Endothelial cell of umbilical vein (primary cell): ENCODE data around the gene ATP10A.

Experiments used
- CTCF ChIP-seq, 2 donors: IDR thresholded peaks; 1 replicate in 1 of 2; 2 replicates in 1 of 2; pipeline ENCODE4 v1.5.1; 2011; ENCODE audit warnings: low read length in 2 of 2, mild to moderate bottlenecking in 2 of 2, moderate library complexity in 2 of 2, control low read depth in 1 of 2, inconsistent platforms in 1 of 2, low read depth in 1 of 2; ENCODE audit not compliant: insufficient read depth in 1 of 2; ENCODE audit errors: extremely low read depth in 1 of 2
- EZH2 ChIP-seq: IDR thresholded peaks from 2 replicates; pipeline ENCODE4 v1.6.1; 2012; ENCODE audit warnings: borderline replicate concordance, low read depth, mild to moderate bottlenecking, moderate library complexity, low read length, inconsistent platforms; ENCODE audit not compliant: severe bottlenecking
- JUN ChIP-seq: IDR thresholded peaks from 2 replicates; pipeline ENCODE4 v1.6.1; 2011; ENCODE audit warnings: borderline replicate concordance, low read depth; ENCODE audit not compliant: insufficient read length, insufficient read depth
- MAX ChIP-seq: IDR thresholded peaks from 2 replicates; pipeline ENCODE4 v1.6.1; 2011; ENCODE audit not compliant: insufficient read depth, insufficient read length
- MYC ChIP-seq: IDR thresholded peaks from one replicate; pipeline ENCODE4 v1.6.1; 2011; ENCODE audit warnings: mild to moderate bottlenecking, low read depth, low read length
- POLR2A ChIP-seq: IDR thresholded peaks from 2 replicates; pipeline ENCODE4 v1.6.1; 2012; ENCODE audit warnings: low read depth, mild to moderate bottlenecking, control low read depth, low read length
- POLR2AphosphoS5 ChIP-seq: IDR thresholded peaks from 2 replicates; pipeline ENCODE4 v1.6.1; 2012; ENCODE audit warnings: low read depth, mild to moderate bottlenecking, control low read depth, low read length, moderate library complexity; ENCODE audit not compliant: insufficient read depth

GRCh38 chr15:25876231-25877140 is 13.4 kb upstream of the ATP10A start:
- TF ChIP-seq POLR2AphosphoS5, result no peak
- TF ChIP-seq CTCF (IDR thresholded peaks at IDR 0.05; ENCODE audit: extremely low read depth in 1 of 2, insufficient read depth in 1 of 2, low read depth in 1 of 2, low read length in 2 of 2), result no peak
- no peak for TF ChIP-seq POLR2A
- no peak for TF ChIP-seq MYC
- TF ChIP-seq EZH2, result no peak
- TF ChIP-seq MAX, result no peak
- TF ChIP-seq JUN, result no peak
